Measurements from ENCODE around the gene GINS3.
"Not testable (repeated sequence)": the region's sequence is repeated elsewhere in the genome, so short reads cannot be mapped to it uniquely, and the experiment has no call there.

Gene GINS3

DNA sequence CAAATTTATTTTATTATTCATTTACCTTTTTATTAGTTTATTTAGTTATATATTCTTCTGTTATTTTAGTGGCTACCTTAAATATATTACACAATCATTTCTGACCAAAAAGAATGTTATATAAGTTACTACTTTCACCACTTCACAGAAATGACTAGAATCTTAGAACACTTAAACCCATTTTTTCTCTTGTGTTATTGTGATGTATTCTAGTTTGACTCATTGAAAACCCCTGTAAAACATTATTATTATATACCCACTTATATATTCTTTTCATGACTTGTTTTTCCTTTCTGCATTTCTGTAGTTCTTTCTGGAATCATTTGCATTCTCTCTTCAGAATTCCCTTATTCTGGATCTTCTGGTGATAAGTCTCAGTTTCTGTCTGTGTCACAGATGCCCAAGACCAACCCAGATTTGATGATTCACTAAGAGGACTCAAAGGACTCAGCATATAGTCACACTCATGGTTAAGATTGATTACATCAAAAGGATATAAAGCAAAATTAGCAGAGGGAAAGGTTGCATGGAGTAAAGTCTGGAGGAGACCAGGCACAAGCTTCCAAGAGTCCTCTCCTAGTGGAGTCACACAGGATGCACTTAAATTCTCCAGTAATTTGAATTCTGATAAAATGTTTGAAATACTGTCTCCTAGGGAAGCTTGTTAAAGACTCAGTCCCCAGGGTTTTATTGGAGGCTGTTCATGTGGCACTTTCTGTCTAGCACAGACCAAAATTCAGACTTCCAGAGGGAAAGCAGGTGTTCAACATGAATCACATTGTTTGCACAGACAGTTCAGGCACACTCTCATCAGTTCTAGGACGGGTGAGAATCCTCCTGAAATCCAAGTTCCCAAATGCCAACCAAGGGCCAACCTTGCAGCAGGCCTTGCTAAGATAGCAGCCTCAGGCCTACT is 7.7 kb downstream of the GINS3 start:
- no peak overlapping the region for H2AFZ ChIP-seq (ENCODE audit: low read length)

DNA sequence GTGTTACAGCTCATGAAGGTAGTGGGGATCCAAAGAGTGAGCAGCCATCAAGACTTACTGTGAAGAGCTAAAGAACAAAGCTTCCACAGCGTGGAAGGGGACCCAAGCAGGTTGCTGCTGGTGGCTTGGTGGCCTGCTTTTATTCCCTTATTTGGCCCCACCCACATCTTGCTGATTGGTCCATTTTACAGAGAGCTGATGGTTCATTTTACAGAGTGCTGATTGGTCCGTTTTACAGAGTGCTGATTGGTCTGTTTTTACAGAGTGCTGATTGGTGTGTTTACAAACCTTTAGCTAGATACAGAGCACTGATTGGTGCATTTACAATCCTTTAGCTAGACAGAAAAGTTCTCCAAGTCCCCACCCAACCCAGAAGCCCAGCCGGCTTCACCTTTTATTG is 9.0 kb downstream of the GINS3 start:
- H3K27ac ChIP-seq (replicated peaks; ENCODE audit: low read length); H3K4me1 ChIP-seq (ENCODE audit: control insufficient read depth in 2 of 2, insufficient read depth in 1 of 2, low read depth in 1 of 2, low read length in 2 of 2); H2AK5ac ChIP-seq (ENCODE audit: low read depth, low read length); H2BK15ac ChIP-seq (ENCODE audit: low read length); H2BK5ac ChIP-seq (ENCODE audit: low read length); H2AFZ ChIP-seq (ENCODE audit: low read length); H2BK120ac ChIP-seq (ENCODE audit: low read depth, low read length); DNase-seq (ENCODE audit: low spot score); H3K9ac ChIP-seq (ENCODE audit: low read depth, low read length, poor library complexity); H3K27me3 ChIP-seq (ENCODE audit: control insufficient read depth in 3 of 3, insufficient read depth in 3 of 3, low read depth in 1 of 3, low read length in 3 of 3); H3K9me3 ChIP-seq (replicated peaks in 1 of 2; ENCODE audit: control insufficient read depth in 2 of 2, insufficient read depth in 1 of 2, low read depth in 1 of 2, low read length in 2 of 2); H3K4ac ChIP-seq (ENCODE audit: low read length); H3K4me2 ChIP-seq (ENCODE audit: insufficient read depth, low read length, poor library complexity, severe bottlenecking); H3K4me3 ChIP-seq (ENCODE audit: low read length in 2 of 2); H2BK12ac ChIP-seq (ENCODE audit: low read length); H3K79me1 ChIP-seq (ENCODE audit: low read depth, low read length); H3K14ac ChIP-seq (ENCODE audit: low read length); H4K8ac ChIP-seq (ENCODE audit: low read depth, low read length); H3K18ac ChIP-seq (ENCODE audit: low read length); H3K23ac ChIP-seq (ENCODE audit: low read depth, low read length, poor library complexity); H4K91ac ChIP-seq (ENCODE audit: low read depth, low read length, poor library complexity): not testable (repeated sequence)
- H3K36me3 ChIP-seq (replicated peaks in 1 of 2; ENCODE audit: control insufficient read depth in 2 of 2, insufficient read depth in 2 of 2, low read length in 2 of 2): peaks cover 7 to 75% of the 10 kb centered on the region in 2 donors
- no CpG with 5 or more reads among the region's 3 CpGs for WGBS, 2 donors (ENCODE audit: extremely low coverage in 2 of 2, insufficient read length in 2 of 2, insufficient replicate concordance in 1 of 2)

More for the DNA sequence above, 7.7 kb downstream of the GINS3 start:
- no peaks in the 10 kb centered on the region for H3K4me1 ChIP-seq (ENCODE audit: control insufficient read depth in 2 of 2, insufficient read depth in 1 of 2, low read depth in 1 of 2, low read length in 2 of 2)
- H4K8ac ChIP-seq (ENCODE audit: low read depth, low read length): no peak overlapping the region
- H4K91ac ChIP-seq (ENCODE audit: low read depth, low read length, poor library complexity): no peak overlapping the region
- H3K27me3 ChIP-seq (ENCODE audit: control insufficient read depth in 3 of 3, insufficient read depth in 3 of 3, low read depth in 1 of 3, low read length in 3 of 3): no peaks in the 10 kb centered on the region
- no peak overlapping the region for H2BK15ac ChIP-seq (ENCODE audit: low read length)
- no CpG with 5 or more reads among the region's 1 CpG for WGBS, 2 donors (ENCODE audit: extremely low coverage in 2 of 2, insufficient read length in 2 of 2, insufficient replicate concordance in 1 of 2)
- H2BK12ac ChIP-seq (ENCODE audit: low read length): no peak overlapping the region
- H2BK120ac ChIP-seq (ENCODE audit: low read depth, low read length): no peak overlapping the region
- H3K4me3 ChIP-seq (ENCODE audit: low read length in 2 of 2): no peak overlapping the region
- H3K4ac ChIP-seq (ENCODE audit: low read length): no peak overlapping the region
- H3K36me3 ChIP-seq (replicated peaks in 1 of 2; ENCODE audit: control insufficient read depth in 2 of 2, insufficient read depth in 2 of 2, low read length in 2 of 2): peaks cover 6 to 63% of the 10 kb centered on the region in 2 donors
- H3K9ac ChIP-seq (ENCODE audit: low read depth, low read length, poor library complexity): no peak overlapping the region
- no peak overlapping the region for H3K18ac ChIP-seq (ENCODE audit: low read length)
- no peak overlapping the region for H2AK5ac ChIP-seq (ENCODE audit: low read depth, low read length)
- H3K27ac ChIP-seq (replicated peaks; ENCODE audit: low read length): no peak overlapping the region
- H3K4me2 ChIP-seq (ENCODE audit: insufficient read depth, low read length, poor library complexity, severe bottlenecking): no peak overlapping the region
- peaks cover 2% of the 10 kb centered on the region for H3K79me1 ChIP-seq (ENCODE audit: low read depth, low read length)
- no peak for DNase-seq (ENCODE audit: low spot score)
- H2BK5ac ChIP-seq (ENCODE audit: low read length): no peak overlapping the region
- no peak overlapping the region for H3K23ac ChIP-seq (ENCODE audit: low read depth, low read length, poor library complexity)
- H3K14ac ChIP-seq (ENCODE audit: low read length): no peak overlapping the region
- peaks cover 2 to 5% of the 10 kb centered on the region in 2 donors for H3K9me3 ChIP-seq (replicated peaks in 1 of 2; ENCODE audit: control insufficient read depth in 2 of 2, insufficient read depth in 1 of 2, low read depth in 1 of 2, low read length in 2 of 2)

DNA sequence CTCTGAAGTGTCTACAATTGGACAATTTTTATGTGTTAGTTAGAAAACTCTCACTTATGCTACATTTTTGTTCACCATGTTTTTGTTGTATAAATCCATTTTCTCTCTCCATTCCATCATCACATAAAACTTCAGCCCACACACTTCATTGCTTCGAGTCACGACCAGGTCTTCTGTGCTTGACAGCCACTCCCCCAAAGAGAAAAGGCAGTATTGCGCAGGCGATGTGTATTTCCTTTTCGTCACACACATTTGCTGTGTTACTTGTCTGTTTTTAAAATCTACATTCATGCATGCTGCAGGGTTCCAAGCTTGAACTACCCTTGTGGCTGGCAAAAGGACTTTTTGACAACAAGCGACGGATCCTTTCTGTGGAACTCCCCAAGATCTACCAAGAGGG is 10.5 kb downstream of the GINS3 start:
- H3K9me3 ChIP-seq (replicated peaks in 1 of 2; ENCODE audit: control insufficient read depth in 2 of 2, insufficient read depth in 1 of 2, low read depth in 1 of 2, low read length in 2 of 2): peaks cover 2 to 5% of the 10 kb centered on the region in 2 donors

DNA sequence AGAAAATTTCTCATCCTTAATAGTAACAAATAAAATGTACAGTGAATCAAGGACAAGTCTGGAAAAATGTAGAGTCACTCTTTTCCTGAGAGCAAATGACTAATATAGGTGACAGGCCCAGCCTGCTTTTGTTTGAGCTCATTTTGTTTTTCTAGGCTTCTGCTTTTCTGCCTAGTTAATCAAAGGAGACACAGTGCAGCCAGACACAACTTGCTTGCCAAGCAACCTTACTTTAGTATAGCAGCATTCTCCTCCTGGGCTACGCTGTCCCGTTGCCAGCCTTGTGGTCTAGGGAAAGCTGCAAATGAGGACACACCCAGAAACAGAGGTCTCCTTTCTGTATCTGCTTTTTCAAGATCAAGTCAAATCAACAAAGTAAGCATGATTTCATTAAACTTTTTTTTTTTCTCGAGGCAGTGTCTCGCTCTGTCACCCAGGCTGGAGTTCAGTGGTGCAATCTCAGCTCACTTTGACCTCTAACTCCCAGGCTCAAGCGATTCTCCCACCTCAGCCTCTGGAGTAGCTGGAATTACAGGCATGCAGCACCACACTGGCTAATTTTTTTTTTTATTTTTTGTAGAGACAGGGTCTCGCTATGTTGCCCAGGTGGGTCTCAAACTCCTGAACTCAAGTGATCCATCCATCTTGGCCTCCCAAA is 17.2 kb downstream of the GINS3 start:
- H4K91ac ChIP-seq (ENCODE audit: low read depth, low read length, poor library complexity): no peak overlapping the region
- no peak overlapping the region for H2AK5ac ChIP-seq (ENCODE audit: low read depth, low read length)
- no peaks in the 10 kb centered on the region for H3K9me3 ChIP-seq (replicated peaks in 1 of 2; ENCODE audit: control insufficient read depth in 2 of 2, insufficient read depth in 1 of 2, low read depth in 1 of 2, low read length in 2 of 2)
- H3K36me3 ChIP-seq (replicated peaks in 1 of 2; ENCODE audit: control insufficient read depth in 2 of 2, insufficient read depth in 2 of 2, low read length in 2 of 2): peaks cover 4 to 22% of the 10 kb centered on the region in 2 donors
- H3K9ac ChIP-seq (ENCODE audit: low read depth, low read length, poor library complexity): no peak overlapping the region
- no peak overlapping the region for H3K4me3 ChIP-seq (ENCODE audit: low read length in 2 of 2)
- H3K4ac ChIP-seq (ENCODE audit: low read length): no peak overlapping the region
- no peak overlapping the region for H3K23ac ChIP-seq (ENCODE audit: low read depth, low read length, poor library complexity)
- H4K8ac ChIP-seq (ENCODE audit: low read depth, low read length): no peak overlapping the region
- no CpG with 5 or more reads among the region's 6 CpGs for WGBS, 2 donors (ENCODE audit: extremely low coverage in 2 of 2, insufficient read length in 2 of 2, insufficient replicate concordance in 1 of 2)
- H2BK15ac ChIP-seq (ENCODE audit: low read length): no peak overlapping the region
- no peak overlapping the region for H3K4me2 ChIP-seq (ENCODE audit: insufficient read depth, low read length, poor library complexity, severe bottlenecking)
- H3K18ac ChIP-seq (ENCODE audit: low read length): no peak overlapping the region
- H3K79me1 ChIP-seq (ENCODE audit: low read depth, low read length): no peaks in the 10 kb centered on the region
- H3K4me1 ChIP-seq (ENCODE audit: control insufficient read depth in 2 of 2, insufficient read depth in 1 of 2, low read depth in 1 of 2, low read length in 2 of 2): peaks cover 3 to 6% of the 10 kb centered on the region in 2 donors
- no peak for DNase-seq (ENCODE audit: low spot score)
- no peak overlapping the region for H2BK5ac ChIP-seq (ENCODE audit: low read length)
- H3K27me3 ChIP-seq (ENCODE audit: control insufficient read depth in 3 of 3, insufficient read depth in 3 of 3, low read depth in 1 of 3, low read length in 3 of 3): no peaks in the 10 kb centered on the region
- no peak overlapping the region for H3K27ac ChIP-seq (replicated peaks; ENCODE audit: low read length)
- no peak overlapping the region for H3K14ac ChIP-seq (ENCODE audit: low read length)
- H2AFZ ChIP-seq (ENCODE audit: low read length): no peak overlapping the region
- no peak overlapping the region for H2BK12ac ChIP-seq (ENCODE audit: low read length)
- no peak overlapping the region for H2BK120ac ChIP-seq (ENCODE audit: low read depth, low read length)

More for the DNA sequence above, 10.5 kb downstream of the GINS3 start:
- Histone ChIP-seq H3K4me2 (ENCODE audit: insufficient read depth, low read length, poor library complexity, severe bottlenecking) (no peak overlapping the region), H4K8ac (ENCODE audit: low read depth, low read length) (no peak overlapping the region), H3K79me1 (ENCODE audit: low read depth, low read length) (peaks cover 2% of the 10 kb centered on the region), H2BK120ac (ENCODE audit: low read depth, low read length) (no peak overlapping the region), H3K36me3 (replicated peaks in 1 of 2; ENCODE audit: control insufficient read depth in 2 of 2, insufficient read depth in 2 of 2, low read length in 2 of 2) (peaks cover 7 to 79% of the 10 kb centered on the region in 2 donors), H2BK12ac (ENCODE audit: low read length) (no peak overlapping the region), H2AFZ (ENCODE audit: low read length) (no peak overlapping the region), H3K4me1 (ENCODE audit: control insufficient read depth in 2 of 2, insufficient read depth in 1 of 2, low read depth in 1 of 2, low read length in 2 of 2) (no peaks in the 10 kb centered on the region), H3K23ac (ENCODE audit: low read depth, low read length, poor library complexity) (no peak overlapping the region), H4K91ac (ENCODE audit: low read depth, low read length, poor library complexity) (no peak overlapping the region), H2AK5ac (ENCODE audit: low read depth, low read length) (no peak overlapping the region), H3K9ac (ENCODE audit: low read depth, low read length, poor library complexity) (no peak overlapping the region), H3K4ac (ENCODE audit: low read length) (no peak overlapping the region), H3K27ac (replicated peaks; ENCODE audit: low read length) (no peak overlapping the region), H3K18ac (ENCODE audit: low read length) (no peak overlapping the region), H2BK15ac (ENCODE audit: low read length) (no peak overlapping the region), H2BK5ac (ENCODE audit: low read length) (no peak overlapping the region), H3K27me3 (ENCODE audit: control insufficient read depth in 3 of 3, insufficient read depth in 3 of 3, low read depth in 1 of 3, low read length in 3 of 3) (no peaks in the 10 kb centered on the region), H3K4me3 (ENCODE audit: low read length in 2 of 2) (no peak overlapping the region), H3K14ac (ENCODE audit: low read length) (no peak overlapping the region)
- no CpG with 5 or more reads among the region's 7 CpGs for WGBS, 2 donors (ENCODE audit: extremely low coverage in 2 of 2, insufficient read length in 2 of 2, insufficient replicate concordance in 1 of 2)
- no peak for DNase-seq (ENCODE audit: low spot score)
